AG04449 (cell line): ENCODE results near the gene RACGAP1.

Source experiments
- CTCF ChIA-PET: fragments of 350-600 bp; formaldehyde crosslinking; extraction: SDS; loops from one replicate; lab custom pipeline; 2021; ENCODE audit warnings: antibody characterized with exemption; lab: Yijun Ruan, JAX
- POLR2A ChIA-PET: fragments of 400-600, 350-600 bp; formaldehyde crosslinking; extraction: SDS; loops from one replicate; lab custom pipeline; 2020; ENCODE audit warnings: antibody characterized with exemption, inconsistent platforms; lab: Yijun Ruan, JAX
- DNase-seq: peaks from one replicate; pipeline ENCODE4 v3.0.0-alpha.2; 2010; ENCODE audit warnings: low read depth, low spot score
- H3K4me3 ChIP-seq: 2 replicates; pipeline ENCODE4 v1.5.1; 2011; ENCODE audit warnings: low read depth, mild to moderate bottlenecking, control low read depth, low read length
- TF ChIP-seq, protein P1 (sequence below): IDR thresholded peaks from one replicate; pipeline ENCODE4 v1.5.1; 2011; ENCODE audit warnings: mild to moderate bottlenecking, moderate library complexity, low read length, control low read depth, inconsistent platforms; ENCODE audit not compliant: insufficient read depth; ENCODE audit errors: missing control alignments

The RACGAP1 gene

DNA sequence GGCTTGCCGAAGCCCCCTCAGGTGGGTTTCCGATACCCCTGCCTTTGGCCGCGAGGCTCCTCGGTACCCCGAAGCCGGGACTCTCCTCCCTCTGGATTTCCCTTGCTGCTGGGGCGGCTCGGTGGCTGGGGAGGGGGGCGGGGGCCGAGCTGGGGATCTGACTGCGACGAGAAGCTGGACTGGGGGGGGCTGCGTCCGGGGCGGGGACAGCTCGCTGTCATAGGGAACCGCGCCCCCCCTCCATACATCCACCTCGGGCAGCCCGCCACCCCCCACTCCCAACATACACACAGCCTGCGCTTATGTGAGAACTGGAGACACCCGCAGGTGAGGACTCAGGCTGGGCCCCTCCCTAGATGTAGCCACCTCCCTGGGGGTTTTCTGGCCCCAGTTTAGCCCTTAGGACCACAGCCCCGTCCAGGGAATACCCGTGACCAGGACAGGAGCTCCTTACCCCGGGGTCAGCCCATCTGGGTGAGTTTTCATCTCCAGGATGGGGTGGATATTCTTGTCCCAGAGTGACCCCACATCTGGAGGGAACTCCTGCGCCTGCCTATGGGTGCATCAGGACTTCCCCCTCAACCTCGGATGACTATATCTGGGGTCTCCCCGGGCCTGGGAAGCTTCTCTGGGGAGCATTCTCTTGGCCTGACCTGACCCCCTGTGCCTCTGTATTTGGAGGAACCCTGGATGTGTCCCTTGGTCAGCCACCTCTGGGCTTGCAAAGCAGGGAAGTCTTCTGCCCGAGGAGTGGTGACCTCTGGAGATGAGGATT, 32.8 kb upstream of the RACGAP1 start:
- ChIA-PET POLR2A (no interaction called here), CTCF (interaction anchor here (1.0 to 22.9 kb wide), 6 partner anchors 9 to 191 kb away, joined by 5 to 1042 read pairs (median 24); partner anchors contain the start of genes AQP5 and AQP6)
- TF ChIP-seq, protein P1, sequence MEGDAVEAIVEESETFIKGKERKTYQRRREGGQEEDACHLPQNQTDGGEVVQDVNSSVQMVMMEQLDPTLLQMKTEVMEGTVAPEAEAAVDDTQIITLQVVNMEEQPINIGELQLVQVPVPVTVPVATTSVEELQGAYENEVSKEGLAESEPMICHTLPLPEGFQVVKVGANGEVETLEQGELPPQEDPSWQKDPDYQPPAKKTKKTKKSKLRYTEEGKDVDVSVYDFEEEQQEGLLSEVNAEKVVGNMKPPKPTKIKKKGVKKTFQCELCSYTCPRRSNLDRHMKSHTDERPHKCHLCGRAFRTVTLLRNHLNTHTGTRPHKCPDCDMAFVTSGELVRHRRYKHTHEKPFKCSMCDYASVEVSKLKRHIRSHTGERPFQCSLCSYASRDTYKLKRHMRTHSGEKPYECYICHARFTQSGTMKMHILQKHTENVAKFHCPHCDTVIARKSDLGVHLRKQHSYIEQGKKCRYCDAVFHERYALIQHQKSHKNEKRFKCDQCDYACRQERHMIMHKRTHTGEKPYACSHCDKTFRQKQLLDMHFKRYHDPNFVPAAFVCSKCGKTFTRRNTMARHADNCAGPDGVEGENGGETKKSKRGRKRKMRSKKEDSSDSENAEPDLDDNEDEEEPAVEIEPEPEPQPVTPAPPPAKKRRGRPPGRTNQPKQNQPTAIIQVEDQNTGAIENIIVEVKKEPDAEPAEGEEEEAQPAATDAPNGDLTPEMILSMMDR = no peak
- DNase-seq = no peak
- peak overlapping the region; percentile 74 for H3K4me3 ChIP-seq

DNA sequence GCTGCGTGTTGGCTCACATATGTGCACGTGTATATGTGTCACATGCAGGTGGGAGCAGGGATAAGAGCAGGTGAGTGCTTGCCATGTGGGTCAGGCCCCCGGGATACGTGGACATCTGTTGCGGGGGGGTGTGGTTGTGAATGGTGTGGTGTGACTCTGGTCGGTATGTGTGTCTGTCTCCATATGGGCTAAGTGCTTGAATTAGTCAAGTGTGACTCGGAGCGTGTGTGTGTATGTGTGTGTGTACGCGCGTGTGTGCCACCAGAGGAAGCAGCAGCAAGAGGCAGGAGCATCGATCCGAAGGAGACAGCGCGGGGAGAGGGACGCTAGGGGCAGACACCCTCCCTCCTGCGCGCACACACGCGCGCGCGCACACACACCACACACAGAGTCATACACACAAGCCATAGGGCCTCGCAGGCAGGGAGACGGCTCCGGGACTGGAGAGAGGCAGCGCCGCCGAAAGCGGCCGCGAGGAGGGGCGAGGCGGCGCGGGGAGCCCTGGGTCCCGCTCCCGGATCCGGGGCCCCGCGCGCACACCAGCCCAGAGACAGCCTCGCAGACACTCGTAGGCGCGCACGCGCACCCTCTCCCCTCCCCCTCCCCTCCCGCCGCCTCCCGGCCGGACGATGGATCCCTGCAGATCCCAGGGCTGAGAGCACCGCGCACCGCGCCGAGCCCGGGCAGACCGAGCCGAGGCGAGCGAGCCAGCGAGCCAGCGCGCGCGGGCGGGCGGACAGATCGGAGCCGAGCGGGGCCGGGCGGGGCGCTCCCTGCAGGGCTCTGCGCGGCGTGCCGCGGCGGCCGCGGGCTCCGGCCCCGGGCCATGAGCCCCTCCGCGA, 31.9 kb upstream of the RACGAP1 start, which contains the start of gene ASIC1:
Gene ASIC1 (plus strand): TSS at position 597 of the 842 bp plus-strand sequence. CDS start 1,171 bp downstream, outside the sequence.
- peak within 1 kb of the TSS; percentile 74 for H3K4me3 ChIP-seq
- DNase-seq = no peak
- POLR2A ChIA-PET = no interaction called here
- CTCF ChIA-PET = interaction anchor here (0.8 to 22.9 kb wide), 20 partner anchors 10 to 190 kb away, joined by 3 to 1042 read pairs (median 18); partner anchors contain the start of genes AQP5 and AQP6
- TF ChIP-seq, protein P1 = no peak

DNA sequence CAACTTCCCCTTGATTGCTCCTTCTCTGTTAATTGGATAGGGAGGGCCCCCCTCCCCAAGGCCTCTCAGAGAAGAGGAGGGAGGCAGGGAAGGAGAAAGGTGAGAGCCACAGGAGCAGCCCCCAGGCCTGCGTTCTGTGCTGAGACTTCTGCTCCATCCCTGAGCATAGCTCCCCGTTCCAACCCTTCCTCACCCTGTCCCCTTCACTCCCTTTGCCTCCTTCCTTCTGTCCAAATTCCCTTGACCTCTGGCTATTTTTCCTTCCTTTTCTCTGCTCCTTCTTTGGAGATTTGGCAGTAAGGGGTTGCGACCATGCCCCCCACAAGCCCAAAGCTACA, 31.3 kb upstream of the RACGAP1 start:
- POLR2A ChIA-PET = no interaction called here
- CTCF ChIA-PET = interaction anchor here (0.6 to 10.7 kb wide), 28 partner anchors 9 to 298 kb away, joined by 3 to 274 read pairs (median 8); partner anchors contain the start of genes AQP5, AQP6 and RACGAP1
- peak overlapping the region; percentile 74 for H3K4me3 ChIP-seq
- no peak for DNase-seq
- TF ChIP-seq, protein P1 = no peak

DNA sequence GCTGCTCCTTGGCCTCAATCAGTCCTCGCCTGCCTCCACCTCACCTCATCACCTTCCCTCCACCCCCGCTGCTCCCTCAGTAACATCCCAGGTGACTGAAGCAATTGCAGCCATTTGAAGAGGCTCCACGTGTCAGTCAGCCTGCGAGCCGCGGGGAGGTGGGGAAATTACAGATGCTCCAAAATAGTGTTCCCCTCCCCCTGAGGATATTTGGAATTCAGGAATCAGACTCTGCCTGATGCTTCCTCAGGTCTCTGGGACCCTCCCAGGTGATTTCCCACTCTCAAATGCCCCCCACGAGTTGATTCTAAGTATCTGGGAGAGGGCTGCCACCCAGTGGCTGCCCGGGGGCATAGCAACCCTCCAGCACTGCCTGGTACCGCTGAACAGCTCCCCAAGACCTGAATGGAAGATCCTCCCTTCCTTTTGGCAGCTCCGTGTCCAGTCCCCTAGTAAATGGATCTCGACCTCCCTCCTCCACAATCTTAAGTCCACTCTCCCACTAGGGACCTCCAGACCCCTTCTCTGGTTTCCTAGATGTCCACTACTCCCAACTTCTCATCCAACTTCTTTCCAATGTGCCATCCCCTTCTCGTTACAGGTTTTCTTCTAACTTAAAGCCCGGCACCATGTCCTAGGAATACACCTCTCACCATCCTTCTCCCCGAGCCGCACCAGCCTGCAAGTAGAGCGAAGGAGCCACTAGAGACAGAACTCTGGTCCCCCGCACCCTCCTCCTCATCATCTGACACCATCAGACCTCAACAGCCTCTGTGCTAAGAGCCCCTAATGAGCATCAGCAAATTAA, 30.7 kb upstream of the RACGAP1 start:
- ChIA-PET POLR2A (no interaction called here), CTCF (interaction anchor here (0.6 to 10.7 kb wide), 39 partner anchors 9 to 297 kb away, joined by 3 to 274 read pairs (median 6); partner anchors contain the start of genes AQP5, AQP6 and RACGAP1)
- H3K4me3 ChIP-seq = peak overlapping the region; percentile 29
- DNase-seq = no peak
- TF ChIP-seq, protein P1 = peak; percentile 88

DNA sequence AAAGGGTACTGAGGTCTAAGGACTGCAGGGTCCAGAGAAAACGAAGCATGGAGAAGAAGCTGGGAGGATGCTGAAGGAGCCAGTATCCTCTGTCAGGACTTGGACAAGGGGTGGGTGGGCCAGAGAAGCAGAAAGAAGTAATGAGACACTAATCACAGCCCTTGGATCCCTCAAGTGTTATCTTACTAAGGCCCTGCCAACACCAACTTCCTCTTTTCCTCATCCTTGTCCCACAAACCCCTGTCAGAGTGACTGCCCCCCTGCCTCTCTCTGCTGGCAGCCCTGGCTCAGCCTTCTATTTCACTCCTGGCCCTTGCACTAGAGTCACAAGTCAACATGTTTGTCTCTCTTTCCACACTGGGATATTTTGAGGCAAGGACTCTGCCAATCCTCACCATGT, 28.3 kb upstream of the RACGAP1 start:
- no peak for DNase-seq
- TF ChIP-seq, protein P1 = no peak
- POLR2A ChIA-PET = no interaction called here
- H3K4me3 ChIP-seq = no peak overlapping the region
- CTCF ChIA-PET = interaction anchor here (0.6 to 10.7 kb wide), 9 partner anchors 9 to 185 kb away, joined by 3 to 274 read pairs (median 22); partner anchors contain the start of genes AQP5 and AQP6
